H1 (cell line): ENCODE measurements around the gene INPP5E.

ENCODE experiments used
- CREB1 ChIP-seq: IDR thresholded peaks from 2 replicates; pipeline ENCODE4 v1.6.1; 2012; ENCODE audit warnings: inconsistent platforms
- E2F6 ChIP-seq: IDR thresholded peaks from 2 replicates; pipeline ENCODE4 v1.6.1; 2012; ENCODE audit warnings: inconsistent platforms
- EZH2 ChIP-seq: fragments of 200-600 bp; sonication (generic); IDR thresholded peaks from 2 replicates; pipeline ENCODE4 v1.7.1; 2012; ENCODE audit warnings: low read depth, mild to moderate bottlenecking, moderate library complexity, low read length, inconsistent platforms; ENCODE audit not compliant: severe bottlenecking
- HDAC6 ChIP-seq: IDR thresholded peaks from one replicate; pipeline ENCODE4 v1.7.1; 2012; ENCODE audit warnings: low read depth, mild to moderate bottlenecking, inconsistent platforms, low read length, moderate library complexity
- JUN ChIP-seq: IDR thresholded peaks from 2 replicates; pipeline ENCODE4 v1.6.1; 2011; ENCODE audit warnings: low read depth, mild to moderate bottlenecking, improper control_type of control experiment, low read length
- MAFK ChIP-seq: IDR thresholded peaks from 2 replicates; pipeline ENCODE4 v1.6.1; 2012; ENCODE audit warnings: low read depth, mild to moderate bottlenecking, improper control_type of control experiment, low read length
- POLR2A ChIP-seq, 2 experiments: IDR thresholded peaks; 1 replicate in 1 of 2; 2 replicates in 1 of 2; pipeline ENCODE4 v1.6.1; 2011; ENCODE audit warnings: low read depth in 2 of 2, low read length in 2 of 2, mild to moderate bottlenecking in 2 of 2; ENCODE audit errors: control extremely low read depth in 1 of 2
- POLR2AphosphoS5 ChIP-seq: IDR thresholded peaks from 2 replicates; pipeline ENCODE4 v1.6.1; 2011; ENCODE audit warnings: low read depth, low read length
- SUZ12 ChIP-seq: fragments of 200-600 bp; sonication (generic); IDR thresholded peaks from 2 replicates; pipeline ENCODE4 v1.6.1; 2012; ENCODE audit warnings: mild to moderate bottlenecking, inconsistent platforms, low read length, moderate library complexity, mixed read lengths
- ZNF274 ChIP-seq: IDR thresholded peaks from 2 replicates; pipeline ENCODE4 v1.7.0; 2012; ENCODE audit warnings: low read length, borderline replicate concordance; ENCODE audit errors: extremely low read depth
- TF ChIP-seq, protein P1 (sequence below), 3 experiments: IDR thresholded peaks; 1 replicate in 2 of 3; 2 replicates in 1 of 3; pipeline versions ENCODE4 v1.5.1 to v1.6.1; 2011; ENCODE audit warnings: low read length in 3 of 3, mild to moderate bottlenecking in 3 of 3, inconsistent platforms in 2 of 3, low read depth in 1 of 3, moderate library complexity in 1 of 3; ENCODE audit not compliant: insufficient read depth in 1 of 3; ENCODE audit errors: control extremely low read depth in 1 of 3
- TF ChIP-seq, protein P2 (sequence below): IDR thresholded peaks from 2 replicates; pipeline ENCODE4 v1.6.1; 2011; ENCODE audit warnings: low read depth, mild to moderate bottlenecking, low read length; ENCODE audit not compliant: insufficient read depth

DNA sequence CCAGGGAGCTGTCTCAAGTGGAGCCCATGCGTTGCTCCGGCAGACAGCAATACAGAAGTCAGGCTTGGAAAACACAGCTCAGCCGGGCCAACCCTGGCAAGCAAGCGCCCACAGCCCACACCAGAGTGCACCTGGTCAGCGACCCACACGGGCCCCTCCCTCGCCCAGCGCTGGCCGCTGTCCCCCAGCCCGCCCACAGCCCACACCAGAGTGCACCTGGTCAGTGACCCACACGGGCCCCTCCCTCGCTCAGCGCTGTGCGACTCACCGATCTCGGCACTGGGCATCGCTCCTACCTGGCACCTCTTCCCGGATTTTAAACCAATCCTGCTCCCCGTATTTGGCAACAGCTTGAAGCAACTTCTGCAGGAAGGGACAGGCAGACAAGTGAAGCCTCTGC, 52.4 kb downstream of the INPP5E start:
- no peak for TF ChIP-seq POLR2AphosphoS5
- TF ChIP-seq, protein P1, sequence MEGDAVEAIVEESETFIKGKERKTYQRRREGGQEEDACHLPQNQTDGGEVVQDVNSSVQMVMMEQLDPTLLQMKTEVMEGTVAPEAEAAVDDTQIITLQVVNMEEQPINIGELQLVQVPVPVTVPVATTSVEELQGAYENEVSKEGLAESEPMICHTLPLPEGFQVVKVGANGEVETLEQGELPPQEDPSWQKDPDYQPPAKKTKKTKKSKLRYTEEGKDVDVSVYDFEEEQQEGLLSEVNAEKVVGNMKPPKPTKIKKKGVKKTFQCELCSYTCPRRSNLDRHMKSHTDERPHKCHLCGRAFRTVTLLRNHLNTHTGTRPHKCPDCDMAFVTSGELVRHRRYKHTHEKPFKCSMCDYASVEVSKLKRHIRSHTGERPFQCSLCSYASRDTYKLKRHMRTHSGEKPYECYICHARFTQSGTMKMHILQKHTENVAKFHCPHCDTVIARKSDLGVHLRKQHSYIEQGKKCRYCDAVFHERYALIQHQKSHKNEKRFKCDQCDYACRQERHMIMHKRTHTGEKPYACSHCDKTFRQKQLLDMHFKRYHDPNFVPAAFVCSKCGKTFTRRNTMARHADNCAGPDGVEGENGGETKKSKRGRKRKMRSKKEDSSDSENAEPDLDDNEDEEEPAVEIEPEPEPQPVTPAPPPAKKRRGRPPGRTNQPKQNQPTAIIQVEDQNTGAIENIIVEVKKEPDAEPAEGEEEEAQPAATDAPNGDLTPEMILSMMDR (IDR thresholded peaks at IDR 0.05; ENCODE audit: control extremely low read depth in 1 of 3, insufficient read depth in 1 of 3, low read depth in 1 of 3, low read length in 3 of 3): no peak
- TF ChIP-seq POLR2A (IDR thresholded peaks at IDR 0.05; ENCODE audit: control extremely low read depth in 1 of 2, low read depth in 2 of 2, low read length in 2 of 2): no peak
- TF ChIP-seq E2F6: no peak
- TF ChIP-seq ZNF274: no peak
- no peak for TF ChIP-seq JUN
- no peak for TF ChIP-seq EZH2
- no peak for TF ChIP-seq CREB1
- TF ChIP-seq, protein P2, sequence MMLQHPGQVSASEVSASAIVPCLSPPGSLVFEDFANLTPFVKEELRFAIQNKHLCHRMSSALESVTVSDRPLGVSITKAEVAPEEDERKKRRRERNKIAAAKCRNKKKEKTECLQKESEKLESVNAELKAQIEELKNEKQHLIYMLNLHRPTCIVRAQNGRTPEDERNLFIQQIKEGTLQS: no peak
- TF ChIP-seq HDAC6: no peak
- no peak for TF ChIP-seq MAFK
- no peak for TF ChIP-seq SUZ12
